Measurements from ENCODE around the gene TRIM29. TPM values are rescaled to one million over a fixed set of nuclear protein-coding genes. Genes with fewer than 3 reads are reported as not detected.
"Not testable (repeated sequence)": the region's sequence is repeated elsewhere in the genome, so short reads cannot be mapped to it uniquely, and the experiment has no call there.

Gene TRIM29
- total and polyA plus RNA-seq, 2 experiments from 2014 or later: not detected

DNA sequence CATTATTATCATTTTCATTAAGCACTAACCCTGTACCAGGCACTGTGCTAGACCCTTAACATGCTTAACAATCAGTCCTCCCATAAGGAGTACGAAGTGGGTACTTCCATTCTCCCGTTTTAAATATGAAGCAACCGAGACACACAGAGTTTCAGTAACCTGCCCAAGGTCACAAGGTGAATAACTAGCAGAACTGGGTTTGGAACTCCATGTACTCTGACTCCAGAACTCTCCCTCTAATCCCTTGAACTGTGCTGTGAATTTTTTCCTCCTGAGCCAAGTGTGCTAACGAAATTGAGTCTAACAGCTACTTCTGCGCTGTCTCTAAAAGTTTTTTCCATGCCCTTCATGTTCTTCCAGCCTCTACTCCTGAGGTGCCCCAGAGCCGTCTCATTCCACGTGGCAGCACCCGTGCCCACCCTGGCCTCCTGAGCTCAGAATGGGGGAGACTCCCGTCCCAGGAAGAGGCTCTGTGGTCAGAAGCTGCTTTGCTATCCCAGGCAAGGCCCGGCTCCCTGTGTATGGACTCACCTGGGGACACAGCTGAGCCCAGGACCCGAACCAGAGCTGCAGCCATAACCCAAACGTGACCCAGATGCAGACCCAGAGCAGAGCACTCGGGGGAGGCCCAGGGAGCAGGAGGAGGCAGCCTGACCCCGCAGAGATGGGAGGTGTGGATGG is 8.6 kb upstream of the TRIM29 start:
- Histone ChIP-seq H3K4me3 (no peak overlapping the region), H3K27me3 (peaks cover 6% of the 10 kb centered on the region), H3K9me3 (ENCODE audit: low read depth) (no peaks in the 10 kb centered on the region), H3K27ac (no peak overlapping the region), H3K4me1 (ENCODE audit: low read depth) (no peaks in the 10 kb centered on the region), H3K36me3 (no peaks in the 10 kb centered on the region)
- no peak for DNase-seq (ENCODE audit: low read depth in 1 of 2, low spot score in 1 of 2)
- TF ChIP-seq, protein P1, sequence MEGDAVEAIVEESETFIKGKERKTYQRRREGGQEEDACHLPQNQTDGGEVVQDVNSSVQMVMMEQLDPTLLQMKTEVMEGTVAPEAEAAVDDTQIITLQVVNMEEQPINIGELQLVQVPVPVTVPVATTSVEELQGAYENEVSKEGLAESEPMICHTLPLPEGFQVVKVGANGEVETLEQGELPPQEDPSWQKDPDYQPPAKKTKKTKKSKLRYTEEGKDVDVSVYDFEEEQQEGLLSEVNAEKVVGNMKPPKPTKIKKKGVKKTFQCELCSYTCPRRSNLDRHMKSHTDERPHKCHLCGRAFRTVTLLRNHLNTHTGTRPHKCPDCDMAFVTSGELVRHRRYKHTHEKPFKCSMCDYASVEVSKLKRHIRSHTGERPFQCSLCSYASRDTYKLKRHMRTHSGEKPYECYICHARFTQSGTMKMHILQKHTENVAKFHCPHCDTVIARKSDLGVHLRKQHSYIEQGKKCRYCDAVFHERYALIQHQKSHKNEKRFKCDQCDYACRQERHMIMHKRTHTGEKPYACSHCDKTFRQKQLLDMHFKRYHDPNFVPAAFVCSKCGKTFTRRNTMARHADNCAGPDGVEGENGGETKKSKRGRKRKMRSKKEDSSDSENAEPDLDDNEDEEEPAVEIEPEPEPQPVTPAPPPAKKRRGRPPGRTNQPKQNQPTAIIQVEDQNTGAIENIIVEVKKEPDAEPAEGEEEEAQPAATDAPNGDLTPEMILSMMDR (IDR thresholded peaks at IDR 0.05; ENCODE audit: low read depth, low read length): no peak

DNA sequence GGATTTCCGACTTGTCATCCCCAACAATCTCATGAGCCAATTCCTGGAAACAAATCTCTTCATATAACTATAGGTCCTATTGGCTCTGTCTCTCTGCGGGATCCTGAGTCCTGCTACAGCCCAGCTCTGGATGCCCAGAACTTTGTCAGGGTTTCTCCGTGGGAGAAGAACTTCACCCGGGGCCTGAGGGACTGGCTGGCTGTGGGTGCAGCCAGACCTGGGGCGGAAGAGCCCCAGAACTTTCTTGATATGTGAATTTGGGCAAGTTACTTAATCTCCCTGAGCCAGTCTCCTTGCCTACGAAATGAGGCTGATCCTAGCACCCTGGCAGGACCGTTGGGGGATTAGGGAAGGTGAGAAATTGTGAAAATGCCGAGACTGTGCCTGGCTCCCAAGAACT is 6.6 kb upstream of the TRIM29 start:
- H3K27ac ChIP-seq: no peak overlapping the region
- no peaks in the 10 kb centered on the region for H3K9me3 ChIP-seq (ENCODE audit: low read depth)
- H3K27me3 ChIP-seq: peaks cover 6% of the 10 kb centered on the region
- no peaks in the 10 kb centered on the region for H3K36me3 ChIP-seq
- H3K4me3 ChIP-seq: no peak overlapping the region
- TF ChIP-seq, protein P1 (IDR thresholded peaks at IDR 0.05; ENCODE audit: low read depth, low read length): no peak
- no peak for DNase-seq (ENCODE audit: low read depth in 1 of 2, low spot score in 1 of 2)
- no peaks in the 10 kb centered on the region for H3K4me1 ChIP-seq (ENCODE audit: low read depth)

DNA sequence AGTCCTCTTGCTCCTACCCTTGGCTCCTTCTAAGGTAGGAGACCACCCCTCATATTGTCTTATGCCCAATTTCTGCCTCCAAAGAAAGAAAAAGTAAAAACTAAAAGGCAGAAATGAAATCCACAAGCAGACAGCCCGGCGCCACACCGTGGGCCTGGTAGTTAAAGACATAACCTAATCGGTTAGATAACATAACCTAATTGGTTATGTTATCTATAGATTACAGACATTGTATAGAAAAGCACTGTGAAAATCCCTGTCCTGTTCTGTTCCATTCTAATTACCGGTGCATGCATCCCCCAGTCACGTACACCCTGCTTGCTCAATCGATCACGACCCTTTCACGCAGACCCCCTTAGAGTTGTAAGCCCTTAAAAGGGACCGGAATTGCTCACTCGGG is 5.6 kb upstream of the TRIM29 start:
- not testable (repeated sequence) for H3K27me3 ChIP-seq; H3K36me3 ChIP-seq; H3K9me3 ChIP-seq (ENCODE audit: low read depth); H3K4me1 ChIP-seq (ENCODE audit: low read depth); H3K27ac ChIP-seq; DNase-seq (ENCODE audit: low read depth in 1 of 2, low spot score in 1 of 2); H3K4me3 ChIP-seq

DNA sequence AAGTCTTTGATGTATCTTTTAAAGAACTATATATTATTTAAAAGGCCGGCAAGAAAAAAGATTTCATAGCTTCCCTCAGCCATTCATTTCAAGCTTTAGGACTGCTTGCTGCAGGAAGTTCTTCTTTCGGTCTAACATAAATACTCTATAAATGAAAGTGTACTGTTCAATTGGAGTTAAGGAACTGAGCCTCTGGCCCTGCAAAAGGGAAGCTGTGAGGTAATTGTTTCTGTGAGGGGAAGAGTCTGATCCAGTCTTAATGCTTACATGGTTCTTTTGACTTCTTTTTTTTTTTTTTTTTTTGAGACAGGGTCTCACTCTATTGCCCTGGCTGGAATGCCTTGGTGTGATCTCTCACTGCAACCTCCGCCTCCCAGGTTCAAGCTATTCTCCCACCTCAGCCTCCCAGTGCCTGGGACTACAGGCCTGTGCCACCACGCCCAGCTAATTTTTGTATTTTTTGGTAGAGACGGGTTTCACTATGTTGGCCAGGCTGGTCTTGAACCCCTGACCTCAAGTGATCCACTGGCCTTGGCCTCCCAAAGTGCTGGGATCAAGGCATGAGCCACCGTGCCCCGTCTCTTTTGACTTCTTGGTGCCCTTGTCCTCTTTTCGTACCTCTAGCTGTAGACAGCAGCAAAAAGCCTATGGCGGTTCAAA is 4.7 kb upstream of the TRIM29 start:
- Histone ChIP-seq H3K27me3 (peaks cover 6% of the 10 kb centered on the region), H3K4me1 (ENCODE audit: low read depth) (no peaks in the 10 kb centered on the region), H3K9me3 (ENCODE audit: low read depth) (no peaks in the 10 kb centered on the region), H3K4me3 (no peak overlapping the region), H3K36me3 (no peaks in the 10 kb centered on the region), H3K27ac (no peak overlapping the region)
- DNase-seq (ENCODE audit: low read depth in 1 of 2, low spot score in 1 of 2): no peak
- TF ChIP-seq, protein P1 (IDR thresholded peaks at IDR 0.05; ENCODE audit: low read depth, low read length): no peak

DNA sequence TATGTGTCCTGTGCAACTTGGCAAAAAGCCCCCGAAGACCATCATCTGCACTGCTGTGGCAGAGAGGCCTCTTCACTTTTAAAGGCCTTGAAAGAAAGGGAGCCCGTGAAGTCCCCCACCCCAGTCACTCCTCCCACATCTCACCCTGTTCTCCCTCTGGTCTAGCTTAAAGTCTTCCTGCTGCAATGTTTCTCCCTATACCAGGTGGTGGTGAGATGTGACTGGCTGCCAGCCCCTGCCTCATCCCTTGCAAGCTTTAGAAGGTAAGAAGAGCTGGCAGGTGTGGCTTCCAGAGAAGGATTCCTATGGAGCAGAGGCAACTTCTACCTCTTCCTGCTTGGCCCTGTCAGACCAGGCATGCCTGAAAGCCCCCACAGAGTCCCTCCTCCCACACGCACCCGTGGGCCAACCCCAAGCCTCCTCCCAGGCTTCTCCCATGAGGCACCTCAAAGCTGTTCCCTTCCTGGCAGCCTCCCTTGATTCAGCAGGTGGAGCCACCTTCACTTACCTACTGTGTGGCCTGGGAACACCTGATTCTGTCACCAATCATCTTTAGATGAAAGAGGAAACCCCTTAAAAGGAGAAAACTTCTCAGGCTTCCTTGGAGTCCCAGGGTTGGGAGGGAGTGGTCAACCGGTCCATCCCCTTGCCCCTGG is 4.0 kb upstream of the TRIM29 start:
- no peak overlapping the region for H3K4me3 ChIP-seq
- no peaks in the 10 kb centered on the region for H3K36me3 ChIP-seq
- H3K4me1 ChIP-seq (ENCODE audit: low read depth): no peaks in the 10 kb centered on the region
- H3K9me3 ChIP-seq (ENCODE audit: low read depth): no peaks in the 10 kb centered on the region
- H3K27ac ChIP-seq: no peak overlapping the region
- DNase-seq (ENCODE audit: low read depth in 1 of 2, low spot score in 1 of 2): no peak
- TF ChIP-seq, protein P1 (IDR thresholded peaks at IDR 0.05; ENCODE audit: low read depth, low read length): no peak
- peaks cover 6% of the 10 kb centered on the region for H3K27me3 ChIP-seq

Data from cardiac muscle cell (in vitro differentiated cells and primary cell).